GM18508 (cell line): ENCODE data around the gene THTPA.

ENCODE experiments used
- ATAC-seq: cut with Tn5 transposase; IDR thresholded peaks from one replicate; pipeline ENCODE4 v1.9.1; 2021; ENCODE audit warnings: moderate number of reproducible peaks; ENCODE audit not compliant: insufficient read depth, unreplicated experiment

THTPA gene

GRCh38 chr14:23555882-23556699, at the start of gene THTPA:
Gene THTPA (plus strand): TSS chr14:23556271. CDS start chr14:23556758, 487 bp downstream.
- ATAC-seq: peak; percentile 74

- no peak for ATAC-seq
These were observed 43.9 kb upstream of the THTPA start for GRCh38 chr14:23512156-23512555.

GRCh38 chr14:23513005-23513817, 42.9 kb upstream of the THTPA start:
- no peak for ATAC-seq

GRCh38 chr14:23513818-23514643, 42.0 kb upstream of the THTPA start:
- no peak for ATAC-seq

GRCh38 chr14:23514644-23514957, 41.5 kb upstream of the THTPA start:
- no peak for ATAC-seq

- no peak for ATAC-seq
These were observed 38.3 kb upstream of the THTPA start for GRCh38 chr14:23517650-23518326.

GRCh38 chr14:23518709-23519108, 37.4 kb upstream of the THTPA start:
- ATAC-seq: no peak

GRCh38 chr14:23520899-23521533, 35.1 kb upstream of the THTPA start:
- no peak for ATAC-seq

GRCh38 chr14:23521785-23522640, 34.1 kb upstream of the THTPA start:
- ATAC-seq: no peak

- ATAC-seq: no peak
These were observed 33.4 kb upstream of the THTPA start for GRCh38 chr14:23522643-23523198.

GRCh38 chr14:23523229-23524016, 32.6 kb upstream of the THTPA start:
- no peak for ATAC-seq

GRCh38 chr14:23524954-23525353, 31.1 kb upstream of the THTPA start:
- no peak for ATAC-seq

- ATAC-seq: no peak
These were observed 30.5 kb upstream of the THTPA start for GRCh38 chr14:23525611-23526010.

GRCh38 chr14:23528555-23528954, 27.5 kb upstream of the THTPA start:
- no peak for ATAC-seq

GRCh38 chr14:23529016-23529415, 27.1 kb upstream of the THTPA start:
- ATAC-seq: no peak

- no peak for ATAC-seq
These were observed 25.6 kb upstream of the THTPA start for GRCh38 chr14:23530375-23531055.

GRCh38 chr14:23531391-23531790, 24.7 kb upstream of the THTPA start:
- ATAC-seq: no peak
